ENCODE results near the gene MBOAT7. TPM values are rescaled to one million over a fixed set of nuclear protein-coding genes. Genes with fewer than 3 reads are reported as not detected.

Gene MBOAT7
- polyA plus RNA-seq, 1 donor from 2014 or later = 19.0 TPM

DNA sequence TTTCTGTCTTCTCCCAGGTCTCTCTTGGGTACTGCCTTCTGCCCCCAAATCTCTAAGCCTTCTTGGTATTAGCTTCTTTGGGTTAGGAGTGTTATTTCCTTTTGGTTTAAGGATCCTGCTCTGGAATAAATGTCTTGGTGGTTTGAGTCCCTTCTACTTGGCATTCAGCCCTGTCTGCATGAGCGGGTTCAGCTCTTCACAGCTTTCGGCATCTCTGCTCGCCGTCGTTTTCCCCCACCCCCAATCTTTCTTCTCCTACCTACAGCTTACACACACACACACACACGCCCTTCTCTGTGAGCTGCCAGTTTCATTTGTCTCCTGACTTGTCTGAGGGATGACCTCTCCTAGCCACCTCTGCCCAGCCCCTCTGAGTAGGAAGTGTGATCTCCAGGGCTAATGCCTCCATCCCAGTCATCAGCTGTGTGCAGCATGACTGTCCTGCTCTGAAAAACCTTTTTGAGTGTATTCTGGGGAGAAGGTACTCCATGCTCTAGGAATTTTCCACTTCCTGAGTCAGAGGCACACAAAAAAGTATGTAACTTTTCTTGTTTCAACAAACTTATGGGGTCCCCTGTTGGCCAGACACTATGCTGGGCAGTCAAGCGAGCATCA lies 47.1 kb downstream of the MBOAT7 start:
- Histone ChIP-seq H3K79me2 (replicated peaks; ENCODE audit: insufficient read depth, low read length) (peaks cover 34% of the 10 kb centered on the region), H4K20me1 (ENCODE audit: insufficient read depth) (no peaks in the 10 kb centered on the region), H3K4me2 (ENCODE audit: low read length) (no peak overlapping the region)

DNA sequence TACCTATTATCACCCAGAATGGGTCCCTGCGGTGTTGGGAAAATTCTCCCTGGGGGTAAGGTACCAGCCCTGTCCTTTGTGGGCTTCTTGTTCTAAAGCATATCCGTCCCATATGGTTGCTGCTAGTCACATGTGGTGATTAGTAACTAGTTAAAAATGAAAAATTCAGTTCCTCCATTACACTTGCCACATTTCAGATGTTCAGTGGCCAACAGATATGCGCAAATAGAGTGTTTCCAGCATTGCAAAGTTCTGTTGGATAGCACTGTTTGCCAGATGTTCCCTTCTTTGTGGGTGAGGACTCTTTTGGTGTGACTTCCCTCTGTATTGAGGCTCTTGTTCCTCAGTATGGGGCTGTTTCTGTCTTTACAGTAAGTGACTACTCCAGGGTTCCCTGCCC lies 48.0 kb downstream of the MBOAT7 start:
- Histone ChIP-seq H4K20me1 (ENCODE audit: insufficient read depth) (no peaks in the 10 kb centered on the region), H3K9me2 (ENCODE audit: insufficient read depth, low read length) (no peaks in the 10 kb centered on the region), H3K79me2 (replicated peaks; ENCODE audit: insufficient read depth, low read length) (peaks cover 34% of the 10 kb centered on the region)

More for the DNA sequence above, 47.1 kb downstream of the MBOAT7 start:
- Histone ChIP-seq H2AFZ (ENCODE audit: low read depth, low read length) (no peak overlapping the region), H3K36me3 (ENCODE audit: insufficient read depth, low read length) (no peaks in the 10 kb centered on the region), H3K9me3 (ENCODE audit: low read length) (no peaks in the 10 kb centered on the region), H3K27ac (ENCODE audit: low read length) (no peak overlapping the region), H3K9ac (ENCODE audit: low read length) (no peak overlapping the region), H3K27me3 (ENCODE audit: insufficient read depth, low read depth, low read length) (no peaks in the 10 kb centered on the region), H3K4me3 (ENCODE audit: low read length) (no peak overlapping the region), H3F3A (ENCODE audit: insufficient read depth, low read length, poor library complexity, severe bottlenecking) (no peaks in the 10 kb centered on the region), H3K9me2 (ENCODE audit: insufficient read depth, low read length) (no peaks in the 10 kb centered on the region)
- TF ChIP-seq EP300 (conservative IDR thresholded peaks at IDR 0.05; ENCODE audit: poor library complexity, severe bottlenecking) = no peak
- no peak for TF ChIP-seq EZH2 (IDR thresholded peaks at IDR 0.05; ENCODE audit: borderline replicate concordance, insufficient read depth, low read length, poor library complexity, severe bottlenecking)
- TF ChIP-seq, protein P1, sequence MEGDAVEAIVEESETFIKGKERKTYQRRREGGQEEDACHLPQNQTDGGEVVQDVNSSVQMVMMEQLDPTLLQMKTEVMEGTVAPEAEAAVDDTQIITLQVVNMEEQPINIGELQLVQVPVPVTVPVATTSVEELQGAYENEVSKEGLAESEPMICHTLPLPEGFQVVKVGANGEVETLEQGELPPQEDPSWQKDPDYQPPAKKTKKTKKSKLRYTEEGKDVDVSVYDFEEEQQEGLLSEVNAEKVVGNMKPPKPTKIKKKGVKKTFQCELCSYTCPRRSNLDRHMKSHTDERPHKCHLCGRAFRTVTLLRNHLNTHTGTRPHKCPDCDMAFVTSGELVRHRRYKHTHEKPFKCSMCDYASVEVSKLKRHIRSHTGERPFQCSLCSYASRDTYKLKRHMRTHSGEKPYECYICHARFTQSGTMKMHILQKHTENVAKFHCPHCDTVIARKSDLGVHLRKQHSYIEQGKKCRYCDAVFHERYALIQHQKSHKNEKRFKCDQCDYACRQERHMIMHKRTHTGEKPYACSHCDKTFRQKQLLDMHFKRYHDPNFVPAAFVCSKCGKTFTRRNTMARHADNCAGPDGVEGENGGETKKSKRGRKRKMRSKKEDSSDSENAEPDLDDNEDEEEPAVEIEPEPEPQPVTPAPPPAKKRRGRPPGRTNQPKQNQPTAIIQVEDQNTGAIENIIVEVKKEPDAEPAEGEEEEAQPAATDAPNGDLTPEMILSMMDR (IDR thresholded peaks at IDR 0.05; ENCODE audit: poor library complexity, severe bottlenecking) = no peak
- TF ChIP-seq TAF1 (IDR thresholded peaks at IDR 0.05; ENCODE audit: low read depth) = no peak
- TF ChIP-seq POLR2AphosphoS5 (IDR thresholded peaks at IDR 0.05) = no peak
- no peak for TF ChIP-seq SMC3 (conservative IDR thresholded peaks at IDR 0.05; ENCODE audit: poor library complexity)
- TF ChIP-seq, protein P2, sequence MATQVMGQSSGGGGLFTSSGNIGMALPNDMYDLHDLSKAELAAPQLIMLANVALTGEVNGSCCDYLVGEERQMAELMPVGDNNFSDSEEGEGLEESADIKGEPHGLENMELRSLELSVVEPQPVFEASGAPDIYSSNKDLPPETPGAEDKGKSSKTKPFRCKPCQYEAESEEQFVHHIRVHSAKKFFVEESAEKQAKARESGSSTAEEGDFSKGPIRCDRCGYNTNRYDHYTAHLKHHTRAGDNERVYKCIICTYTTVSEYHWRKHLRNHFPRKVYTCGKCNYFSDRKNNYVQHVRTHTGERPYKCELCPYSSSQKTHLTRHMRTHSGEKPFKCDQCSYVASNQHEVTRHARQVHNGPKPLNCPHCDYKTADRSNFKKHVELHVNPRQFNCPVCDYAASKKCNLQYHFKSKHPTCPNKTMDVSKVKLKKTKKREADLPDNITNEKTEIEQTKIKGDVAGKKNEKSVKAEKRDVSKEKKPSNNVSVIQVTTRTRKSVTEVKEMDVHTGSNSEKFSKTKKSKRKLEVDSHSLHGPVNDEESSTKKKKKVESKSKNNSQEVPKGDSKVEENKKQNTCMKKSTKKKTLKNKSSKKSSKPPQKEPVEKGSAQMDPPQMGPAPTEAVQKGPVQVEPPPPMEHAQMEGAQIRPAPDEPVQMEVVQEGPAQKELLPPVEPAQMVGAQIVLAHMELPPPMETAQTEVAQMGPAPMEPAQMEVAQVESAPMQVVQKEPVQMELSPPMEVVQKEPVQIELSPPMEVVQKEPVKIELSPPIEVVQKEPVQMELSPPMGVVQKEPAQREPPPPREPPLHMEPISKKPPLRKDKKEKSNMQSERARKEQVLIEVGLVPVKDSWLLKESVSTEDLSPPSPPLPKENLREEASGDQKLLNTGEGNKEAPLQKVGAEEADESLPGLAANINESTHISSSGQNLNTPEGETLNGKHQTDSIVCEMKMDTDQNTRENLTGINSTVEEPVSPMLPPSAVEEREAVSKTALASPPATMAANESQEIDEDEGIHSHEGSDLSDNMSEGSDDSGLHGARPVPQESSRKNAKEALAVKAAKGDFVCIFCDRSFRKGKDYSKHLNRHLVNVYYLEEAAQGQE (IDR thresholded peaks at IDR 0.05; ENCODE audit: borderline replicate concordance) = no peak
- no peak for TF ChIP-seq MXI1 (conservative IDR thresholded peaks at IDR 0.05; ENCODE audit: poor library complexity, severe bottlenecking)
- no peak for TF ChIP-seq RAD21 (conservative IDR thresholded peaks at IDR 0.05)

More for the DNA sequence above, 48.0 kb downstream of the MBOAT7 start:
- Histone ChIP-seq H3K9me3 (ENCODE audit: low read length) (no peaks in the 10 kb centered on the region), H2AFZ (ENCODE audit: low read depth, low read length) (no peak overlapping the region), H3K27ac (ENCODE audit: low read length) (no peak overlapping the region), H3K27me3 (ENCODE audit: insufficient read depth, low read depth, low read length) (no peaks in the 10 kb centered on the region), H3K4me3 (ENCODE audit: low read length) (no peak overlapping the region), H3F3A (ENCODE audit: insufficient read depth, low read length, poor library complexity, severe bottlenecking) (no peaks in the 10 kb centered on the region), H3K36me3 (ENCODE audit: insufficient read depth, low read length) (no peaks in the 10 kb centered on the region), H3K4me2 (ENCODE audit: low read length) (no peak overlapping the region), H3K9ac (ENCODE audit: low read length) (no peak overlapping the region)
- TF ChIP-seq SMC3 (conservative IDR thresholded peaks at IDR 0.05; ENCODE audit: poor library complexity) = no peak
- TF ChIP-seq POLR2AphosphoS5 (IDR thresholded peaks at IDR 0.05) = no peak
- no peak for TF ChIP-seq RAD21 (conservative IDR thresholded peaks at IDR 0.05)
- TF ChIP-seq EP300 (conservative IDR thresholded peaks at IDR 0.05; ENCODE audit: poor library complexity, severe bottlenecking) = no peak
- TF ChIP-seq EZH2 (IDR thresholded peaks at IDR 0.05; ENCODE audit: borderline replicate concordance, insufficient read depth, low read length, poor library complexity, severe bottlenecking) = no peak
- TF ChIP-seq MXI1 (conservative IDR thresholded peaks at IDR 0.05; ENCODE audit: poor library complexity, severe bottlenecking) = no peak
- TF ChIP-seq, protein P2 (IDR thresholded peaks at IDR 0.05; ENCODE audit: borderline replicate concordance) = no peak
- TF ChIP-seq, protein P1 (IDR thresholded peaks at IDR 0.05; ENCODE audit: poor library complexity, severe bottlenecking) = no peak
- TF ChIP-seq TAF1 (IDR thresholded peaks at IDR 0.05; ENCODE audit: low read depth) = no peak

Measured in neural cell (in vitro differentiated cells).